Fibroblast of lung (primary cell): Measurements from ENCODE around the gene PEX16. TPM values are rescaled to one million over a fixed set of nuclear protein-coding genes. Genes with fewer than 3 reads are reported as not detected.

Experiments used
- DNase-seq, 2 donors: peaks; one replicate each; pipeline versions ENCODE4 v3.0.0 to v3.0.0-alpha.2; 2010; ENCODE audit warnings: low read depth in 2 of 2
- H2AFZ ChIP-seq: 2 replicates; pipeline ENCODE4 v1.5.1; 2012; ENCODE audit warnings: low read length, control low read depth, inconsistent platforms
- H3K27ac ChIP-seq: 2 replicates; pipeline ENCODE4 v1.5.1; 2011; ENCODE audit warnings: low read length, control low read depth; ENCODE audit not compliant: insufficient read depth
- H3K27me3 ChIP-seq: 2 replicates; pipeline ENCODE4 v1.5.1; 2011; ENCODE audit warnings: mild to moderate bottlenecking, low read length; ENCODE audit not compliant: control insufficient read depth, insufficient read depth
- H3K36me3 ChIP-seq: 2 replicates; pipeline ENCODE4 v1.5.1; 2011; ENCODE audit warnings: low read length; ENCODE audit not compliant: control insufficient read depth, insufficient read depth
- H3K4me1 ChIP-seq: 2 replicates; pipeline ENCODE4 v1.5.1; 2011; ENCODE audit warnings: low read length; ENCODE audit not compliant: control insufficient read depth, insufficient read depth; ENCODE audit errors: extremely low read depth
- H3K4me2 ChIP-seq: 2 replicates; pipeline ENCODE4 v1.5.1; 2011; ENCODE audit warnings: low read length, control low read depth; ENCODE audit not compliant: insufficient read depth; ENCODE audit errors: extremely low read depth
- H3K4me3 ChIP-seq, 4 experiments: fragments of 200-600 bp in 1 of 4; sonication (generic) in 1 of 4; replicated peaks in 1 of 4; 2 replicates each; pipeline ENCODE4 v1.5.1; 2011 to 2016; ENCODE audit warnings: low read length in 4 of 4, low read depth in 3 of 4, mild to moderate bottlenecking in 3 of 4, control low read depth in 2 of 4, inconsistent platforms in 1 of 4, mixed read lengths in 1 of 4; ENCODE audit not compliant: insufficient read depth in 1 of 4; ENCODE audit errors: control extremely low read depth in 1 of 4
- H3K79me2 ChIP-seq: 2 replicates; pipeline ENCODE4 v1.5.1; 2012; ENCODE audit warnings: mild to moderate bottlenecking, low read length, inconsistent platforms; ENCODE audit not compliant: control insufficient read depth, insufficient read depth
- H3K9ac ChIP-seq: 2 replicates; pipeline ENCODE4 v1.5.1; 2011; ENCODE audit warnings: mild to moderate bottlenecking, low read length, control low read depth; ENCODE audit not compliant: insufficient read depth
- H3K9me3 ChIP-seq: 2 replicates; pipeline ENCODE4 v1.5.1; 2012; ENCODE audit warnings: low read depth, low read length; ENCODE audit not compliant: control insufficient read depth, insufficient read depth
- H4K20me1 ChIP-seq: 2 replicates; pipeline ENCODE4 v1.5.1; 2011; ENCODE audit warnings: low read length; ENCODE audit not compliant: control insufficient read depth, insufficient read depth; ENCODE audit errors: extremely low read depth
- EZH2 ChIP-seq: IDR thresholded peaks from 2 replicates; pipeline ENCODE4 v1.5.1; 2012; ENCODE audit warnings: low read length, control low read depth, mild to moderate bottlenecking; ENCODE audit errors: missing control alignments
- polyA plus RNA-seq, 2 donors: library from polyadenylated mRNA; depleted of rRNA in 1 of 2; stranded (reverse) in 1 of 2; unstranded in 1 of 2; fragments of >200 nt; gene quantifications; 2 replicates each; pipeline ENCODE4 v1.2.1, GENCODE V29; 2011 to 2012; ENCODE audit warnings: missing spikeins in 1 of 2
- total RNA-seq: library from RNA; depleted of rRNA; stranded (reverse); fragments of >200 nt; gene quantifications from 2 replicates; pipeline ENCODE4 v1.2.1, GENCODE V29; 2014
- TF ChIP-seq, protein P1 (sequence below), 2 donors: IDR thresholded peaks in 1 of 2; conservative IDR thresholded peaks in 1 of 2; 1 replicate in 1 of 2; 2 replicates in 1 of 2; pipeline ENCODE4 v1.5.1; 2011 to 2012; ENCODE audit warnings: low read length in 2 of 2, control low read depth in 1 of 2, inconsistent platforms in 1 of 2, low read depth in 1 of 2, mild to moderate bottlenecking in 1 of 2

Gene PEX16
- total and polyA plus RNA-seq, 2 donors (not counting 1 experiment from before 2014, with no cell fraction given), result 11.0 to 44.4 TPM

DNA sequence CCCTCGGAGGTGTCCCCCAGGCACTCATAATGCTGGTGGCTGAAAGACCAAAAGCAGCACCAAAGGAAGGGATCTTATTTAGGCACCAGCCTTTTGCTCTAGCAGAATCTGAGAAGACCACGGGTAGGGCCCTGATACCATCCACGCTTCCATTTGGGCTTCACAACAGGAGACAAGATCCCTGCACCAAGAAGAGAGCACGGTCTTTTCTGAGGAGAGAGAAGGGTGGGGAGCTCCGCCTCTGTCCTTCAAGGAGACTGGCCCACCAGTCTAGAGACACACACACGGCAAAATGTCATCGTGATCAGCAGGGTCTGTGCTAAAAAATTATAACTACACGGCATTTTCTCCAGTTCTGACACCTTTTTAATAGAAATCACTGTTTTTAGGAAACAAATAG lies 14.5 kb upstream of the PEX16 start:
- Histone ChIP-seq H3K27ac (no peak overlapping the region), H3K79me2 (no peaks in the 10 kb centered on the region), H3K9me3 (no peaks in the 10 kb centered on the region)

GRCh38 chr11:45931739-45932138 lies 14.1 kb upstream of the PEX16 start:
- H4K20me1 ChIP-seq, result no peaks in the 10 kb centered on the region
- no peak overlapping the region for H3K27ac ChIP-seq
- H3K9me3 ChIP-seq, result no peaks in the 10 kb centered on the region
- no peak overlapping the region for H3K4me2 ChIP-seq
- H3K9ac ChIP-seq, result no peak overlapping the region
- no peak for DNase-seq
- no peak overlapping the region for H3K4me3 ChIP-seq
- H3K36me3 ChIP-seq, result peaks cover 4% of the 10 kb centered on the region
- no peak for TF ChIP-seq EZH2
- TF ChIP-seq, protein P1, sequence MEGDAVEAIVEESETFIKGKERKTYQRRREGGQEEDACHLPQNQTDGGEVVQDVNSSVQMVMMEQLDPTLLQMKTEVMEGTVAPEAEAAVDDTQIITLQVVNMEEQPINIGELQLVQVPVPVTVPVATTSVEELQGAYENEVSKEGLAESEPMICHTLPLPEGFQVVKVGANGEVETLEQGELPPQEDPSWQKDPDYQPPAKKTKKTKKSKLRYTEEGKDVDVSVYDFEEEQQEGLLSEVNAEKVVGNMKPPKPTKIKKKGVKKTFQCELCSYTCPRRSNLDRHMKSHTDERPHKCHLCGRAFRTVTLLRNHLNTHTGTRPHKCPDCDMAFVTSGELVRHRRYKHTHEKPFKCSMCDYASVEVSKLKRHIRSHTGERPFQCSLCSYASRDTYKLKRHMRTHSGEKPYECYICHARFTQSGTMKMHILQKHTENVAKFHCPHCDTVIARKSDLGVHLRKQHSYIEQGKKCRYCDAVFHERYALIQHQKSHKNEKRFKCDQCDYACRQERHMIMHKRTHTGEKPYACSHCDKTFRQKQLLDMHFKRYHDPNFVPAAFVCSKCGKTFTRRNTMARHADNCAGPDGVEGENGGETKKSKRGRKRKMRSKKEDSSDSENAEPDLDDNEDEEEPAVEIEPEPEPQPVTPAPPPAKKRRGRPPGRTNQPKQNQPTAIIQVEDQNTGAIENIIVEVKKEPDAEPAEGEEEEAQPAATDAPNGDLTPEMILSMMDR (conservative IDR thresholded peaks at IDR 0.05 in 1 of 2, IDR thresholded peaks at IDR 0.05 in 1 of 2; ENCODE audit: low read depth in 1 of 2, low read length in 2 of 2), result no peak
- H3K79me2 ChIP-seq, result no peaks in the 10 kb centered on the region
- no peaks in the 10 kb centered on the region for H3K4me1 ChIP-seq
- H2AFZ ChIP-seq, result no peak overlapping the region
- no peaks in the 10 kb centered on the region for H3K27me3 ChIP-seq

More for the DNA sequence above, 14.5 kb upstream of the PEX16 start:
- DNase-seq, result no peak
- no peak overlapping the region for H3K9ac ChIP-seq
- H3K4me2 ChIP-seq, result no peak overlapping the region
- no peaks in the 10 kb centered on the region for H3K27me3 ChIP-seq
- H3K4me3 ChIP-seq, result no peak overlapping the region
- no peaks in the 10 kb centered on the region for H4K20me1 ChIP-seq
- peaks cover 4% of the 10 kb centered on the region for H3K36me3 ChIP-seq
- no peak overlapping the region for H2AFZ ChIP-seq
- no peak for TF ChIP-seq EZH2
- TF ChIP-seq, protein P1 (conservative IDR thresholded peaks at IDR 0.05 in 1 of 2, IDR thresholded peaks at IDR 0.05 in 1 of 2; ENCODE audit: low read depth in 1 of 2, low read length in 2 of 2), result no peak
- no peaks in the 10 kb centered on the region for H3K4me1 ChIP-seq

DNA sequence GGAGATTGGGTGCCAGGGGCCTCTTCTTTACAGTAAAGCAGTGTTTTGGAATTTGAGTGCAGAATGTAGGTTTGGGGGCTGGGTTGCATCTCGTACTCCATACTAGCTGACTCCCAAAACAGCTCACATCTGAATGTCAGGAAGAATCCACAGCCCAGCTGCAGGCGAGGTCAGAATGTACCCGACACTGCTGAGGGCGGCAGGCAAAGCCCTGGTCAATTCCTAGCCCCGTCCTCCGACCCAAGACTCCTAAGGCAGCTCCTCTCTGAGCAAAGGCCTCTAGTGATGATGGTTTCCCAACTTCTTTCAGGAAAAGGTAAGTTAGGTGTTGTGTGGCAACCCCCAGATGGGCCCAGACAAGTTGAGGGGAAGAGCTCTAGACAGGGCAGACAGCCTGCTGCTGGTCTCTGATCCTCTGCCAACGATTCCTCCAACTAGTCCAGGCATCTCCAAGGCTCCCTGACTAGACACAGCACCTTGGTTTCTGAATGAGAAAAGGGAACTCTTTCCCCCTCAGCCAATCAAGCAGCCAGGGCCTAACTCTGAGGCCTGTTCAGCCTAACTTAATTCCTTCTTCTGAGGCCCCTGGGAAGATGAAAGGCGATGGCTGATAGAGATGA lies 13.4 kb upstream of the PEX16 start:
- no peaks in the 10 kb centered on the region for H4K20me1 ChIP-seq
- peaks cover 6% of the 10 kb centered on the region for H3K27me3 ChIP-seq
- H3K9me3 ChIP-seq, result no peaks in the 10 kb centered on the region
- no peak overlapping the region for H3K4me3 ChIP-seq
- DNase-seq, result no peak
- TF ChIP-seq EZH2, result no peak
- TF ChIP-seq, protein P1 (conservative IDR thresholded peaks at IDR 0.05 in 1 of 2, IDR thresholded peaks at IDR 0.05 in 1 of 2; ENCODE audit: low read depth in 1 of 2, low read length in 2 of 2), result no peak
- H3K4me2 ChIP-seq, result no peak overlapping the region
- no peak overlapping the region for H3K9ac ChIP-seq
- no peak overlapping the region for H2AFZ ChIP-seq
- peaks cover 4% of the 10 kb centered on the region for H3K36me3 ChIP-seq
- no peaks in the 10 kb centered on the region for H3K4me1 ChIP-seq
- no peak overlapping the region for H3K27ac ChIP-seq
- no peaks in the 10 kb centered on the region for H3K79me2 ChIP-seq
